Spleen (tissue), 7 donors: ENCODE results near the gene RUVBL1.

Experiments used
- POLR2A ChIP-seq, 3 donors: fragments of 450-650 bp; IDR thresholded peaks; one replicate each; pipeline ENCODE4 v1.5.1; 2017; ENCODE audit warnings: antibody characterized with exemption in 3 of 3, mild to moderate bottlenecking in 1 of 3
- TF ChIP-seq, protein P1 (sequence below), 11 experiments: fragments of 200-600 bp in 7 of 11; fragments of 450-650 bp in 4 of 11; sonication (generic) in 4 of 11; IDR thresholded peaks in 8 of 11; conservative IDR thresholded peaks in 3 of 11; 1 replicate in 7 of 11; 2 replicates in 4 of 11; pipeline versions ENCODE4 v1.4.0 to v1.8.0; 2016 to 2021; ENCODE audit warnings: antibody characterized with exemption in 11 of 11, inconsistent platforms in 4 of 11, mild to moderate bottlenecking in 1 of 11
- donor health status: DM: no; HTN: no; CAD: no; lungs with moderate emphysema.
- donor health status: DM: no; HTN: no; CAD: no.
- donor health status: DM: no; HTN: no; CAD: no.

DNA sequence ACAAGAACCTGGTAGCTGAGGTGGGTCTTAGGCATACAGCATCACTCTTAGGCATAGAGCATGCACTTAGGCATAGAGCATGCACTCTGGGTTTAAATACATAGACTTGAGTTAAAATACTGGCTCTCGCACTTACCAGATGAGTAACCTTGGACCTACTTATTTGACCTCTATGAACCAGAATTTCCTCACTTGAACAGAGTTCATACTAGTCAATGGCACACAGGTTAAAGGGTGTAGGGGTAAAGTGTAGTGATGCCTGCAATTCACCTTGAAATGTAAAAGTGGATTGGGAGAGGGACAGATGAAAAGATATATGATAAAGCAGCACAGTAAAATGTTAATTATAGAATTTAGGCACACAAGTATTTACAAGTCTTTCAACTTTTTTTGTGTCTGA lies 1.6 kb downstream of the RUVBL1 start:
- TF ChIP-seq, protein P1, sequence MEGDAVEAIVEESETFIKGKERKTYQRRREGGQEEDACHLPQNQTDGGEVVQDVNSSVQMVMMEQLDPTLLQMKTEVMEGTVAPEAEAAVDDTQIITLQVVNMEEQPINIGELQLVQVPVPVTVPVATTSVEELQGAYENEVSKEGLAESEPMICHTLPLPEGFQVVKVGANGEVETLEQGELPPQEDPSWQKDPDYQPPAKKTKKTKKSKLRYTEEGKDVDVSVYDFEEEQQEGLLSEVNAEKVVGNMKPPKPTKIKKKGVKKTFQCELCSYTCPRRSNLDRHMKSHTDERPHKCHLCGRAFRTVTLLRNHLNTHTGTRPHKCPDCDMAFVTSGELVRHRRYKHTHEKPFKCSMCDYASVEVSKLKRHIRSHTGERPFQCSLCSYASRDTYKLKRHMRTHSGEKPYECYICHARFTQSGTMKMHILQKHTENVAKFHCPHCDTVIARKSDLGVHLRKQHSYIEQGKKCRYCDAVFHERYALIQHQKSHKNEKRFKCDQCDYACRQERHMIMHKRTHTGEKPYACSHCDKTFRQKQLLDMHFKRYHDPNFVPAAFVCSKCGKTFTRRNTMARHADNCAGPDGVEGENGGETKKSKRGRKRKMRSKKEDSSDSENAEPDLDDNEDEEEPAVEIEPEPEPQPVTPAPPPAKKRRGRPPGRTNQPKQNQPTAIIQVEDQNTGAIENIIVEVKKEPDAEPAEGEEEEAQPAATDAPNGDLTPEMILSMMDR (IDR thresholded peaks at IDR 0.05 in 8 of 11, conservative IDR thresholded peaks at IDR 0.05 in 3 of 11), result no peak
- TF ChIP-seq POLR2A (IDR thresholded peaks at IDR 0.05), result no peak
